AML-193 (cell line): ENCODE data around the gene ERC2.

Source experiments
- DNase-seq, 2 experiments: peaks; one replicate each; lab custom pipeline; 2025; lab: John Stamatoyannopoulos, UW

ERC2 gene

GRCh38 chr3:55584030-55584429 lies 884.2 kb downstream of the ERC2 start:
- DNase-seq, result no peak

- DNase-seq, result no peak
These were observed 884.8 kb downstream of the ERC2 start for GRCh38 chr3:55583475-55583874.

GRCh38 chr3:55579496-55579895 lies 888.8 kb downstream of the ERC2 start:
- DNase-seq, result no peak

GRCh38 chr3:55576621-55577388 lies 891.5 kb downstream of the ERC2 start:
- no peak for DNase-seq

- DNase-seq, result no peak
These were observed 893.6 kb downstream of the ERC2 start for GRCh38 chr3:55574671-55575070.

- no peak for DNase-seq
These were observed 895.5 kb downstream of the ERC2 start for GRCh38 chr3:55572816-55573215.

- no peak for DNase-seq
These were observed 896.4 kb downstream of the ERC2 start for GRCh38 chr3:55571913-55572312.

GRCh38 chr3:55571216-55571813 lies 897.0 kb downstream of the ERC2 start:
- DNase-seq, result no peak

GRCh38 chr3:55570271-55570711 lies 898.0 kb downstream of the ERC2 start:
- DNase-seq, result no peak

- no peak for DNase-seq
These were observed 899.2 kb downstream of the ERC2 start for GRCh38 chr3:55569033-55569599.

- no peak for DNase-seq
These were observed 900.7 kb downstream of the ERC2 start for GRCh38 chr3:55567615-55568014.

- DNase-seq, result no peak
These were observed 901.1 kb downstream of the ERC2 start for GRCh38 chr3:55567121-55567520.

GRCh38 chr3:55565521-55565920 lies 902.7 kb downstream of the ERC2 start:
- no peak for DNase-seq

GRCh38 chr3:55564726-55565125 lies 903.5 kb downstream of the ERC2 start:
- no peak for DNase-seq

- no peak for DNase-seq
These were observed 905.6 kb downstream of the ERC2 start for GRCh38 chr3:55562700-55563099.

- no peak for DNase-seq
These were observed 908.5 kb downstream of the ERC2 start for GRCh38 chr3:55559500-55560423.

GRCh38 chr3:55558316-55558715 lies 910.0 kb downstream of the ERC2 start:
- DNase-seq, result no peak

GRCh38 chr3:55557549-55557948 lies 910.7 kb downstream of the ERC2 start:
- no peak for DNase-seq

- no peak for DNase-seq
These were observed 911.4 kb downstream of the ERC2 start for GRCh38 chr3:55556619-55557537.

GRCh38 chr3:55555873-55556618 lies 912.2 kb downstream of the ERC2 start:
- DNase-seq, result no peak
